H9 (cell line): ENCODE results near the gene CST9L. TPM values are rescaled to one million over a fixed set of nuclear protein-coding genes. Genes with fewer than 3 reads are reported as not detected.

Experiments
- DNase-seq: peaks from one replicate; pipeline ENCODE4 v3.0.0-alpha.2; 2017
- H2AFZ ChIP-seq: one replicate; pipeline ENCODE4 v1.6.1; 2013; ENCODE audit warnings: mild to moderate bottlenecking, low read length, control low read depth, moderate library complexity
- H2AK5ac ChIP-seq: 2 replicates; pipeline ENCODE4 v1.6.1; 2013; ENCODE audit warnings: low read length, control low read depth, mixed read lengths; ENCODE audit not compliant: insufficient read length
- H2BK120ac ChIP-seq: one replicate; pipeline ENCODE4 v1.6.1; 2013; ENCODE audit warnings: low read depth, mild to moderate bottlenecking, low read length, control low read depth, inconsistent platforms; ENCODE audit not compliant: poor library complexity, severe bottlenecking
- H2BK12ac ChIP-seq: 2 replicates; pipeline ENCODE4 v1.6.1; 2013; ENCODE audit warnings: low read length, control low read depth, mixed read lengths, low read depth; ENCODE audit not compliant: insufficient read length
- H2BK15ac ChIP-seq: 2 replicates; pipeline ENCODE4 v1.6.1; 2013; ENCODE audit warnings: low read depth, low read length, control low read depth
- H2BK20ac ChIP-seq: one replicate; pipeline ENCODE4 v1.6.1; 2013; ENCODE audit warnings: low read depth, mild to moderate bottlenecking, low read length, control low read depth, inconsistent platforms; ENCODE audit not compliant: poor library complexity, severe bottlenecking
- H2BK5ac ChIP-seq: 2 replicates; pipeline ENCODE4 v1.6.1; 2013; ENCODE audit warnings: low read length, control low read depth, mixed read lengths; ENCODE audit not compliant: insufficient read length
- H3K14ac ChIP-seq: 2 replicates; pipeline ENCODE4 v1.6.1; 2013; ENCODE audit warnings: low read length, control low read depth; ENCODE audit not compliant: insufficient read depth
- H3K18ac ChIP-seq: 2 replicates; pipeline ENCODE4 v1.6.1; 2013; ENCODE audit warnings: low read depth, mild to moderate bottlenecking, mixed read lengths, low read length, control low read depth; ENCODE audit not compliant: insufficient read length
- H3K23ac ChIP-seq: 2 replicates; pipeline ENCODE4 v1.6.1; 2013; ENCODE audit warnings: low read length, control low read depth, mixed read lengths, low read depth; ENCODE audit not compliant: insufficient read length
- H3K23me2 ChIP-seq: 2 replicates; pipeline ENCODE4 v1.6.1; 2013; ENCODE audit warnings: low read depth, mild to moderate bottlenecking, mixed read lengths, low read length, control low read depth; ENCODE audit not compliant: insufficient read length, poor library complexity, severe bottlenecking
- H3K27ac ChIP-seq: 2 replicates; pipeline ENCODE4 v1.5.1; 2013; ENCODE audit warnings: low read length, control low read depth, mixed read lengths, low read depth; ENCODE audit not compliant: insufficient read length
- H3K27me3 ChIP-seq: 2 replicates; pipeline ENCODE4 v1.6.1; 2013; ENCODE audit warnings: low read length, control low read depth, inconsistent platforms; ENCODE audit not compliant: insufficient read depth
- H3K4ac ChIP-seq: 2 replicates; pipeline ENCODE4 v1.6.1; 2013; ENCODE audit warnings: low read depth, mild to moderate bottlenecking, control low read depth, inconsistent platforms, low read length, moderate library complexity
- H3K4me1 ChIP-seq: 2 replicates; pipeline ENCODE4 v1.6.1; 2013; ENCODE audit warnings: low read length, control low read depth, inconsistent platforms; ENCODE audit not compliant: insufficient read depth
- H3K4me2 ChIP-seq: 2 replicates; pipeline ENCODE4 v1.6.1; 2013; ENCODE audit warnings: low read length, control low read depth, mixed read lengths; ENCODE audit not compliant: insufficient read length, insufficient read depth
- H3K56ac ChIP-seq: 2 replicates; pipeline ENCODE4 v1.6.1; 2013; ENCODE audit warnings: low read depth, mild to moderate bottlenecking, mixed read lengths, low read length, control low read depth; ENCODE audit not compliant: insufficient read length
- H3K79me1 ChIP-seq: 2 replicates; pipeline ENCODE4 v1.6.1; 2013; ENCODE audit warnings: low read depth, mild to moderate bottlenecking, moderate library complexity, low read length, control low read depth, inconsistent platforms; ENCODE audit not compliant: insufficient read depth, poor library complexity, severe bottlenecking
- H3K79me2 ChIP-seq: 2 replicates; pipeline ENCODE4 v1.6.1; 2013; ENCODE audit warnings: low read length, control low read depth, inconsistent platforms; ENCODE audit not compliant: insufficient read depth
- H3K9ac ChIP-seq: 2 replicates; pipeline ENCODE4 v1.6.1; 2013; ENCODE audit warnings: low read length, control low read depth, mixed read lengths; ENCODE audit not compliant: insufficient read length; ENCODE audit errors: extremely low read depth
- H3K9me3 ChIP-seq: one replicate; pipeline ENCODE4 v1.6.1; 2013; ENCODE audit warnings: low read depth, low read length, inconsistent platforms; ENCODE audit not compliant: control insufficient read depth
- H3T11ph ChIP-seq: one replicate; pipeline ENCODE4 v1.6.1; 2013; ENCODE audit warnings: mild to moderate bottlenecking, low read length, control low read depth, inconsistent platforms
- H4K20me1 ChIP-seq: one replicate; pipeline ENCODE4 v1.6.1; 2013; ENCODE audit not compliant: control insufficient read depth, insufficient read length, insufficient read depth
- H4K5ac ChIP-seq: 2 replicates; pipeline ENCODE4 v1.6.1; 2013; ENCODE audit warnings: low read depth, mild to moderate bottlenecking, mixed read lengths, low read length, control low read depth; ENCODE audit not compliant: insufficient read length
- H4K8ac ChIP-seq: replicated peaks from 2 replicates; pipeline ENCODE4 v1.6.1; 2013; ENCODE audit warnings: low read length, control low read depth, mixed read lengths, low read depth; ENCODE audit not compliant: insufficient read length
- H4K91ac ChIP-seq: 2 replicates; pipeline ENCODE4 v1.6.1; 2013; ENCODE audit warnings: low read depth, mild to moderate bottlenecking, moderate library complexity, mixed read lengths, low read length, control low read depth; ENCODE audit not compliant: insufficient read length
- H3K27ac Mint-ChIP-seq, 3 experiments: 2 replicates in 2 of 3; 3 replicates in 1 of 3; pipeline ENCODE4 v1.8.0; 2020 to 2021; ENCODE audit warnings: mixed read lengths in 3 of 3, mild to moderate bottlenecking in 1 of 3, moderate library complexity in 1 of 3
- H3K27me3 Mint-ChIP-seq: 2 replicates; pipeline ENCODE4 v1.8.0; 2021; ENCODE audit warnings: low read depth, mild to moderate bottlenecking, moderate library complexity, mixed read lengths
- H3K36me3 Mint-ChIP-seq, 3 experiments: 2 replicates in 2 of 3; 3 replicates in 1 of 3; pipeline ENCODE4 v1.8.0; 2020 to 2021; ENCODE audit warnings: low read depth in 3 of 3, mixed read lengths in 3 of 3; ENCODE audit not compliant: insufficient read depth in 1 of 3
- H3K4me1 Mint-ChIP-seq, 2 experiments: 2 replicates each; pipeline ENCODE4 v1.8.0; 2020; ENCODE audit warnings: mixed read lengths in 2 of 2
- H3K4me3 Mint-ChIP-seq, 2 experiments: 2 replicates in 1 of 2; 3 replicates in 1 of 2; pipeline ENCODE4 v1.8.0; 2020 to 2021; ENCODE audit warnings: mild to moderate bottlenecking in 2 of 2, mixed read lengths in 2 of 2, moderate library complexity in 1 of 2
- H3K9me3 Mint-ChIP-seq, 2 experiments: 2 replicates in 1 of 2; 3 replicates in 1 of 2; pipeline ENCODE4 v1.8.0; 2020; ENCODE audit warnings: mild to moderate bottlenecking in 2 of 2, mixed read lengths in 2 of 2, moderate library complexity in 1 of 2
- total RNA-seq: library from RNA; stranded (reverse); gene quantifications from 2 replicates; pipeline ENCODE4 v1.2.1, GENCODE V29; 2021
- TF ChIP-seq, protein P1 (sequence below): fragments of 200-600 bp; sonication (generic); conservative IDR thresholded peaks from 3 replicates; pipeline ENCODE4 v1.8.0; 2021; ENCODE audit warnings: antibody characterized with exemption, mild to moderate bottlenecking

The CST9L gene
- total RNA-seq, 1 experiment from 2014 or later, result not detected

DNA sequence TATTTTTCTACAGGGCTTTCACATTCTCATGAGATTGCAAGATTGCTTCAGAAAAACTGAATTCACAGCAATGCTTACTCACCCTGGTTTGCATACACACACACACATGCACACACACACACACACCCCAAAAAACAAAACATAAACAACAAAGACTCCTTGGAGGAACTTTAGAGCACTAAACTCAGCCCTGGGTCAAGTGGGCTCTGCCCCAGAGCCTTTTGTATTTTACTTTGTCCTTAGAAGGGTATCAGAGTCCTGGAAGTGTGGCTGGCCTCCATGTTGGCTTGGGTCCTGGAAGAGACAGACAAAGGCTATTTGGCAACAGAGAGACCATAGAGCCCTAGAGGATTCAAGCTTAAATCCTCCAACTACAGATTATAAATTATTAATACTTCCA is 45.4 kb upstream of the CST9L start:
- no peak overlapping the region for H3K9ac ChIP-seq
- TF ChIP-seq, protein P1, sequence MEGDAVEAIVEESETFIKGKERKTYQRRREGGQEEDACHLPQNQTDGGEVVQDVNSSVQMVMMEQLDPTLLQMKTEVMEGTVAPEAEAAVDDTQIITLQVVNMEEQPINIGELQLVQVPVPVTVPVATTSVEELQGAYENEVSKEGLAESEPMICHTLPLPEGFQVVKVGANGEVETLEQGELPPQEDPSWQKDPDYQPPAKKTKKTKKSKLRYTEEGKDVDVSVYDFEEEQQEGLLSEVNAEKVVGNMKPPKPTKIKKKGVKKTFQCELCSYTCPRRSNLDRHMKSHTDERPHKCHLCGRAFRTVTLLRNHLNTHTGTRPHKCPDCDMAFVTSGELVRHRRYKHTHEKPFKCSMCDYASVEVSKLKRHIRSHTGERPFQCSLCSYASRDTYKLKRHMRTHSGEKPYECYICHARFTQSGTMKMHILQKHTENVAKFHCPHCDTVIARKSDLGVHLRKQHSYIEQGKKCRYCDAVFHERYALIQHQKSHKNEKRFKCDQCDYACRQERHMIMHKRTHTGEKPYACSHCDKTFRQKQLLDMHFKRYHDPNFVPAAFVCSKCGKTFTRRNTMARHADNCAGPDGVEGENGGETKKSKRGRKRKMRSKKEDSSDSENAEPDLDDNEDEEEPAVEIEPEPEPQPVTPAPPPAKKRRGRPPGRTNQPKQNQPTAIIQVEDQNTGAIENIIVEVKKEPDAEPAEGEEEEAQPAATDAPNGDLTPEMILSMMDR, result no peak
- no peak overlapping the region for H2BK12ac ChIP-seq
- no peak overlapping the region for H3T11ph ChIP-seq
- H3K56ac ChIP-seq, result no peak overlapping the region
- no peaks in the 10 kb centered on the region for H3K79me2 ChIP-seq
- H2BK120ac ChIP-seq, result no peak overlapping the region
- no peak overlapping the region for H3K23ac ChIP-seq
- Mint-ChIP-seq H3K4me1 (peaks cover 13 to 16% of the 10 kb centered on the region in 2 experiments), H3K27ac (no peak overlapping the region), H3K27me3 (peaks cover 18% of the 10 kb centered on the region), H3K4me3 (no peak overlapping the region), H3K36me3 (no peaks in the 10 kb centered on the region; a peak in 3 of 7 replicates), H3K9me3 (no peaks in the 10 kb centered on the region)
- H3K14ac ChIP-seq, result no peak overlapping the region
- H3K18ac ChIP-seq, result no peak overlapping the region
- DNase-seq, result no peak
- peaks cover 4% of the 10 kb centered on the region for H3K4me1 ChIP-seq
- no peak overlapping the region for H4K91ac ChIP-seq
- H3K23me2 ChIP-seq, result no peaks in the 10 kb centered on the region
- no peaks in the 10 kb centered on the region for H4K20me1 ChIP-seq
- H3K27me3 ChIP-seq, result no peaks in the 10 kb centered on the region
- no peak overlapping the region for H2BK20ac ChIP-seq
- no peak overlapping the region for H3K4ac ChIP-seq
- H3K9me3 ChIP-seq, result no peaks in the 10 kb centered on the region
- no peak overlapping the region for H2BK5ac ChIP-seq
- H4K5ac ChIP-seq, result no peak overlapping the region
- H3K4me2 ChIP-seq, result no peak overlapping the region
- no peak overlapping the region for H2BK15ac ChIP-seq
- no peak overlapping the region for H2AFZ ChIP-seq
- H4K8ac ChIP-seq, result no peak overlapping the region
- no peaks in the 10 kb centered on the region for H3K79me1 ChIP-seq
- no peak overlapping the region for H3K27ac ChIP-seq
- H2AK5ac ChIP-seq, result no peak overlapping the region
